ENCODE data around the gene CD96.
"Not testable (repeated sequence)": the region's sequence is repeated elsewhere in the genome, so short reads cannot be mapped to it uniquely, and the experiment has no call there.

The CD96 gene

GRCh38 chr3:111548092-111548491 is 6.1 kb downstream of the CD96 start:
- no peak overlapping the region for H3K4me3 ChIP-seq (replicated peaks in 1 of 2; ENCODE audit: low read depth in 2 of 2, low read length in 2 of 2)
- DNase-seq (ENCODE audit: low read depth in 2 of 2), result peak in 1 of 2 donors; percentile 38
- no peak for TF ChIP-seq CTCF (IDR thresholded peaks at IDR 0.05; ENCODE audit: low read depth, low read length)

- H3K4me3 ChIP-seq (replicated peaks in 1 of 2; ENCODE audit: low read depth in 2 of 2, low read length in 2 of 2), result no peak overlapping the region
- TF ChIP-seq CTCF (IDR thresholded peaks at IDR 0.05; ENCODE audit: low read depth, low read length), result no peak
- no peak for DNase-seq (ENCODE audit: low read depth in 2 of 2)
Measured at GRCh38 chr3:111548756-111549155, 6.8 kb downstream of the CD96 start.

- DNase-seq (ENCODE audit: low read depth in 2 of 2); H3K4me3 ChIP-seq (replicated peaks in 1 of 2; ENCODE audit: low read depth in 2 of 2, low read length in 2 of 2): not testable (repeated sequence)
Measured at GRCh38 chr3:111561902-111562301, 19.9 kb downstream of the CD96 start.

- DNase-seq (ENCODE audit: low read depth in 2 of 2), result no peak
- TF ChIP-seq CTCF (IDR thresholded peaks at IDR 0.05; ENCODE audit: low read depth, low read length), result no peak
- H3K4me3 ChIP-seq (replicated peaks in 1 of 2; ENCODE audit: low read depth in 2 of 2, low read length in 2 of 2), result no peak overlapping the region
Measured at GRCh38 chr3:111566844-111567243, 24.8 kb downstream of the CD96 start.

- no peak for DNase-seq (ENCODE audit: low read depth in 2 of 2)
- no peak overlapping the region for H3K4me3 ChIP-seq (replicated peaks in 1 of 2; ENCODE audit: low read depth in 2 of 2, low read length in 2 of 2)
- TF ChIP-seq CTCF (IDR thresholded peaks at IDR 0.05; ENCODE audit: low read depth, low read length), result no peak
Measured at GRCh38 chr3:111568355-111568754, 26.4 kb downstream of the CD96 start.

- no peak for TF ChIP-seq CTCF (IDR thresholded peaks at IDR 0.05; ENCODE audit: low read depth, low read length)
- H3K4me3 ChIP-seq (replicated peaks in 1 of 2; ENCODE audit: low read depth in 2 of 2, low read length in 2 of 2), result no peak overlapping the region
- peak in 1 of 2 donors; percentile 49 for DNase-seq (ENCODE audit: low read depth in 2 of 2)
Measured at GRCh38 chr3:111568911-111569310, 26.9 kb downstream of the CD96 start.

- no peak for TF ChIP-seq CTCF (IDR thresholded peaks at IDR 0.05; ENCODE audit: low read depth, low read length)
- H3K4me3 ChIP-seq (replicated peaks in 1 of 2; ENCODE audit: low read depth in 2 of 2, low read length in 2 of 2), result no peak overlapping the region
- DNase-seq (ENCODE audit: low read depth in 2 of 2), result no peak
Measured at GRCh38 chr3:111570404-111571030, 28.5 kb downstream of the CD96 start.
